Body of pancreas (tissue), 4 donors: Measurements from ENCODE around the gene SLC38A8. TPM values are rescaled to one million over a fixed set of nuclear protein-coding genes. Genes with fewer than 3 reads are reported as not detected.
A peak's percentile ranks its signal among the peaks of the same experiment; 100 is the strongest.

Experiments
- ATAC-seq: fragments of 150-250 bp; one replicate; pipeline ENCODE4 v1.9.1; 2016
- DNase-seq, 4 donors: peaks; one replicate each; pipeline ENCODE4 v3.0.0-alpha.2; 2019
- H3K27ac ChIP-seq, 4 donors: fragments of 200-600 bp; sonication (generic); 1 replicate in 3 of 4; 2 replicates in 1 of 4; pipeline versions ENCODE4 v1.5.1 to v1.6.1; 2016 to 2019; ENCODE audit warnings: mild to moderate bottlenecking in 1 of 4, mixed read lengths in 1 of 4, moderate library complexity in 1 of 4
- H3K27me3 ChIP-seq, 2 donors: fragments of 200-600 bp; sonication (generic); one replicate each; pipeline ENCODE4 v1.6.0; 2016; ENCODE audit warnings: mild to moderate bottlenecking in 1 of 2
- H3K36me3 ChIP-seq, 2 donors: fragments of 200-600 bp; sonication (generic); replicated peaks in 1 of 2; 2 replicates each; pipeline ENCODE4 v1.5.1; 2016; ENCODE audit warnings: low read depth in 2 of 2; ENCODE audit not compliant: insufficient read depth in 1 of 2
- H3K4me1 ChIP-seq: fragments of 200-600 bp; sonication (generic); one replicate; pipeline ENCODE4 v1.6.0; 2016
- H3K4me3 ChIP-seq, 2 donors: fragments of 200-600 bp; sonication (generic); 1 replicate in 1 of 2; 2 replicates in 1 of 2; pipeline ENCODE4 v1.5.1; 2016 to 2019
- H3K9me3 ChIP-seq, 3 donors: fragments of 200-600 bp; sonication (generic); 1 replicate in 2 of 3; 2 replicates in 1 of 3; pipeline ENCODE4 v1.5.1; 2016
- CTCF ChIP-seq, 7 experiments: fragments of 450-650 bp in 4 of 7; fragments of 200-600 bp in 3 of 7; sonication (generic) in 3 of 7; IDR thresholded peaks; one replicate each; pipeline ENCODE4 v1.5.1; 2016 to 2019; ENCODE audit warnings: antibody characterized with exemption in 7 of 7
- POLR2A ChIP-seq, 3 donors: fragments of 450-650 bp; IDR thresholded peaks; one replicate each; pipeline ENCODE4 v1.6.1; 2016; ENCODE audit warnings: antibody characterized with exemption in 3 of 3, mild to moderate bottlenecking in 2 of 3
- WGBS, 2 donors: methylation state at CpG; one replicate each; pipeline ENCODE4 v1.1.5; 2017; 5-methylcytosine and 5-hydroxymethylcytosine counted together
- intact Hi-C: fragments of 100-400 bp; cut with DNase I; formaldehyde crosslinking; loops from one replicate; pipeline ENCODE4 v1.15.1; 2023
- total RNA-seq, 2 donors: library from RNA; depleted of rRNA; stranded (reverse); fragments of >200 nt; gene quantifications; one replicate each; pipeline ENCODE4 v1.1.0, GENCODE V29; 2016

SLC38A8 gene
- total RNA-seq, 2 donors from 2014 or later = not detected

- DNase-seq = peak in 1 of 4 donors; percentile 39
- intact Hi-C loops = loop anchor here (10.0 kb wide), 2 partner anchors 79 to 209 kb away; partner anchors contain the start of gene NECAB2
- H3K27ac ChIP-seq = no peak overlapping the region
These were observed 1.5 kb upstream of the SLC38A8 start for GRCh38 chr16:84044118-84044488.

GRCh38 chr16:84043486-84044117 lies 1.0 kb upstream of the SLC38A8 start:
- H3K4me3 ChIP-seq = no peak overlapping the region
- no peaks in the 10 kb centered on the region for H3K36me3 ChIP-seq
- H3K4me1 ChIP-seq = peaks cover 11% of the 10 kb centered on the region
- DNase-seq (no peak), ATAC-seq (no peak)
- H3K27me3 ChIP-seq = no peaks in the 10 kb centered on the region
- intact Hi-C loops = loop anchor here (10.0 kb wide), 2 partner anchors 79 to 209 kb away; partner anchors contain the start of gene NECAB2
- TF ChIP-seq CTCF (IDR thresholded peaks at IDR 0.05) (no peak), POLR2A (IDR thresholded peaks at IDR 0.05) (no peak)
- H3K27ac ChIP-seq = no peak overlapping the region
- H3K9me3 ChIP-seq = no peaks in the 10 kb centered on the region
- WGBS, 2 donors = 62 to 64% methylated on average over 16 to 18 of the region's 18 CpGs

More at GRCh38 chr16:84044118-84044488, 1.5 kb upstream of the SLC38A8 start:
- no peak for ATAC-seq
- Histone ChIP-seq H3K4me3 (no peak overlapping the region), H3K36me3 (no peaks in the 10 kb centered on the region), H3K27me3 (no peaks in the 10 kb centered on the region), H3K4me1 (peaks cover 16% of the 10 kb centered on the region), H3K9me3 (no peaks in the 10 kb centered on the region)
- TF ChIP-seq CTCF (IDR thresholded peaks at IDR 0.05) (peak in 4 of 7 experiments; percentile 24 to 28 (median 26)), POLR2A (IDR thresholded peaks at IDR 0.05) (no peak)
- 39 to 52% methylated on average over 4 to 5 of the region's 5 CpGs for WGBS, 2 donors

- Histone ChIP-seq H3K4me3 (no peak overlapping the region), H3K4me1 (peaks cover 5% of the 10 kb centered on the region), H3K9me3 (no peaks in the 10 kb centered on the region), H3K27me3 (no peaks in the 10 kb centered on the region), H3K27ac (no peak overlapping the region), H3K36me3 (no peaks in the 10 kb centered on the region)
- no peak for DNase-seq
- intact Hi-C loops = loop anchor here (10.0 kb wide), 2 partner anchors 78 to 208 kb away; partner anchors contain the start of gene NECAB2
- no peak for ATAC-seq
- no peak for TF ChIP-seq CTCF (IDR thresholded peaks at IDR 0.05)
- TF ChIP-seq POLR2A (IDR thresholded peaks at IDR 0.05) = no peak
- 49 to 73% methylated on average over 12 to 22 of the region's 22 CpGs for WGBS, 2 donors
These were observed 387 bp upstream of the SLC38A8 start for GRCh38 chr16:84042879-84043485.

- H3K36me3 ChIP-seq = no peaks in the 10 kb centered on the region
- DNase-seq (no peak), ATAC-seq (no peak)
- H3K4me3 ChIP-seq = no peak overlapping the region
- no peaks in the 10 kb centered on the region for H3K4me1 ChIP-seq
- no peak overlapping the region for H3K27ac ChIP-seq
- intact Hi-C loops = loop anchor here (10.0 kb wide), 2 partner anchors 77 to 207 kb away; partner anchors contain the start of gene NECAB2
- WGBS, 2 donors = 79 to 86% methylated on average over 17 of the region's 17 CpGs
- H3K27me3 ChIP-seq = no peaks in the 10 kb centered on the region
- H3K9me3 ChIP-seq = no peaks in the 10 kb centered on the region
- TF ChIP-seq POLR2A (IDR thresholded peaks at IDR 0.05) = no peak
These were observed 714 bp downstream of the SLC38A8 start for GRCh38 chr16:84041881-84042280.
